IPS-18c (cell line): ENCODE data around the gene EVC.

Experiments
- H3K4me3 ChIP-seq: 2 replicates; pipeline ENCODE4 v1.7.0; 2013; ENCODE audit warnings: low read depth, mild to moderate bottlenecking, low read length, moderate library complexity; ENCODE audit not compliant: insufficient read depth
- H3K9me3 ChIP-seq: one replicate; pipeline ENCODE4 v1.6.1; 2013; ENCODE audit warnings: mild to moderate bottlenecking, low read length, moderate library complexity; ENCODE audit not compliant: control insufficient read depth, insufficient read depth

Gene EVC

GRCh38 chr4:5759236-5760075, 48.5 kb downstream of the EVC start:
- H3K9me3 ChIP-seq = no peaks in the 10 kb centered on the region
- no peak overlapping the region for H3K4me3 ChIP-seq

GRCh38 chr4:5760246-5760645, 49.2 kb downstream of the EVC start:
- Histone ChIP-seq H3K4me3 (no peak overlapping the region), H3K9me3 (no peaks in the 10 kb centered on the region)

- Histone ChIP-seq H3K9me3 (no peaks in the 10 kb centered on the region), H3K4me3 (no peak overlapping the region)
Observed at GRCh38 chr4:5760936-5761480, 50.0 kb downstream of the EVC start.

- H3K9me3 ChIP-seq = peaks cover 8% of the 10 kb centered on the region
Observed at GRCh38 chr4:5770051-5770450, 59.0 kb downstream of the EVC start.

GRCh38 chr4:5772528-5773270, 61.7 kb downstream of the EVC start:
- peaks cover 10% of the 10 kb centered on the region for H3K9me3 ChIP-seq
- H3K4me3 ChIP-seq = no peak overlapping the region

More at GRCh38 chr4:5770051-5770450, 59.0 kb downstream of the EVC start:
- H3K4me3 ChIP-seq = no peak overlapping the region

GRCh38 chr4:5773271-5773555, 62.2 kb downstream of the EVC start:
- Histone ChIP-seq H3K9me3 (peaks cover 6% of the 10 kb centered on the region), H3K4me3 (no peak overlapping the region)

- Histone ChIP-seq H3K4me3 (no peak overlapping the region), H3K9me3 (peaks cover 5% of the 10 kb centered on the region)
Observed at GRCh38 chr4:5774416-5775036, 63.5 kb downstream of the EVC start.

- Histone ChIP-seq H3K4me3 (no peak overlapping the region), H3K9me3 (peaks cover 2% of the 10 kb centered on the region)
Observed at GRCh38 chr4:5776510-5776909, 65.5 kb downstream of the EVC start.

GRCh38 chr4:5780831-5781480, 70.0 kb downstream of the EVC start:
- H3K4me3 ChIP-seq = no peak overlapping the region

GRCh38 chr4:5781691-5782090, 70.7 kb downstream of the EVC start:
- H3K4me3 ChIP-seq = no peak overlapping the region
- H3K9me3 ChIP-seq = no peaks in the 10 kb centered on the region

More at GRCh38 chr4:5780831-5781480, 70.0 kb downstream of the EVC start:
- peaks cover 2% of the 10 kb centered on the region for H3K9me3 ChIP-seq

- H3K4me3 ChIP-seq = no peak overlapping the region
- peaks cover 6% of the 10 kb centered on the region for H3K9me3 ChIP-seq
Observed at GRCh38 chr4:5782829-5783476, 72.0 kb downstream of the EVC start.

GRCh38 chr4:5783486-5783885, 72.5 kb downstream of the EVC start:
- H3K9me3 ChIP-seq = peaks cover 6% of the 10 kb centered on the region
- no peak overlapping the region for H3K4me3 ChIP-seq

- Histone ChIP-seq H3K4me3 (no peak overlapping the region), H3K9me3 (peaks cover 6% of the 10 kb centered on the region)
Observed at GRCh38 chr4:5784021-5784420, 73.0 kb downstream of the EVC start.

GRCh38 chr4:5784960-5785611, 74.1 kb downstream of the EVC start:
- Histone ChIP-seq H3K9me3 (peaks cover 6% of the 10 kb centered on the region), H3K4me3 (no peak overlapping the region)

GRCh38 chr4:5785806-5786680, 75.0 kb downstream of the EVC start:
- H3K4me3 ChIP-seq = no peak overlapping the region

GRCh38 chr4:5787311-5787710, 76.3 kb downstream of the EVC start:
- Histone ChIP-seq H3K4me3 (no peak overlapping the region), H3K9me3 (peaks cover 6% of the 10 kb centered on the region)

More at GRCh38 chr4:5785806-5786680, 75.0 kb downstream of the EVC start:
- H3K9me3 ChIP-seq = peaks cover 6% of the 10 kb centered on the region
